Lower lobe of right lung (tissue), 2 donors: ENCODE data around the gene YIPF2. TPM values are rescaled to one million over a fixed set of nuclear protein-coding genes. Genes with fewer than 3 reads are reported as not detected.

Experiments used
- ATAC-seq, 2 donors: fragments of 200-7000 bp; cut with Tn5 transposase; one replicate each; pipeline ENCODE4 v1.9.1; 2020 to 2022; ENCODE audit warnings: mild to moderate bottlenecking in 2 of 2, moderate library complexity in 2 of 2
- DNase-seq: peaks from one replicate; pipeline ENCODE4 v3.0.0-alpha.2; 2020
- H3K27ac ChIP-seq: fragments of 200-600 bp; one replicate; pipeline ENCODE4 v1.8.0; 2022
- H3K27me3 ChIP-seq: fragments of 200-600 bp; one replicate; pipeline ENCODE4 v1.8.0; 2022; ENCODE audit warnings: low read depth
- H3K36me3 ChIP-seq: fragments of 200-600 bp; one replicate; pipeline ENCODE4 v1.8.0; 2022; ENCODE audit warnings: mild to moderate bottlenecking
- H3K4me1 ChIP-seq: fragments of 200-600 bp; one replicate; pipeline ENCODE4 v1.8.0; 2022
- H3K4me3 ChIP-seq: fragments of 200-600 bp; one replicate; pipeline ENCODE4 v1.8.0; 2022; ENCODE audit warnings: mild to moderate bottlenecking
- H3K9me3 ChIP-seq: fragments of 200-600 bp; one replicate; pipeline ENCODE4 v1.8.0; 2022
- CTCF ChIP-seq: fragments of 200-600 bp; IDR thresholded peaks from one replicate; pipeline ENCODE4 v1.8.0; 2022; ENCODE audit warnings: antibody characterized with exemption, mild to moderate bottlenecking
- intact Hi-C: fragments of 100-400 bp; cut with DNase I; formaldehyde crosslinking; loops from one replicate; pipeline ENCODE4 v1.11.0; 2022
- total RNA-seq: library from RNA; stranded (reverse); fragmentation: NEBNext Ultra II Directional; extraction: Animal tissue kit (Norgen Biotek cat#: 25700); gene quantifications from one replicate; pipeline ENCODE4 v1.2.1, GENCODE V29; 2021
- donor health status: DM: no; HTN: yes; CAD: no; lungs with severe emphysema.

Gene YIPF2
- total RNA-seq, 1 donor from 2014 or later = 42.2 TPM

- no peaks in the 10 kb centered on the region for H3K9me3 ChIP-seq
- ATAC-seq (no peak), DNase-seq (no peak)
- no peak overlapping the region for H3K4me3 ChIP-seq
- H3K27ac ChIP-seq = no peak overlapping the region
- intact Hi-C loops = no loop called here
- no peaks in the 10 kb centered on the region for H3K27me3 ChIP-seq
- H3K4me1 ChIP-seq = peaks cover 11% of the 10 kb centered on the region
- H3K36me3 ChIP-seq = peaks cover 15% of the 10 kb centered on the region
- TF ChIP-seq CTCF = no peak
Measured at GRCh38 chr19:10935371-10936059, 7.1 kb upstream of the YIPF2 start.

DNA sequence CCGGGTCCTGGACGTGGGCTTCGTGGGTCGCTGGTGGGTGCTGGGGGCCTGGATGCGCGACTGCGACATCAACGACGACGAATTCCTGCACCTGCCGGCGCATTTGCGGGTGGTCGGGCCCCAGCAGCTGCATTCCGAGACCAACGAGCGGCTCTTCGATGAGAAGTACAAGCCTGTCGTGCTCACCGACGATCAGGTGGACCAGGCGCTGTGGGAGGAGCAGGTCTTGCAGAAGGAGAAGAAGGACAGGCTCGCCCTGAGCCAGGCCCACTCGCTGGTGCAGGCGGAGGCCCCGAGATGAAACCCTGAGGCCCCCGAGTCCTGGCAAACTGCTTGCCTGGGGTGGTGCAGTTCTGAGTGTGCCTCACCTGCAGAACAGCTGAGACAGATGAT is 959 bp upstream of the YIPF2 start:
- ATAC-seq = no peak
- Histone ChIP-seq H3K27ac (peak overlapping the region; percentile 87), H3K4me3 (peak overlapping the region; percentile 100), H3K4me1 (peaks cover 40% of the 10 kb centered on the region), H3K36me3 (peaks cover 30% of the 10 kb centered on the region), H3K27me3 (no peaks in the 10 kb centered on the region), H3K9me3 (no peaks in the 10 kb centered on the region)
- intact Hi-C loops = no loop called here
- no peak for TF ChIP-seq CTCF
- no peak for DNase-seq

DNA sequence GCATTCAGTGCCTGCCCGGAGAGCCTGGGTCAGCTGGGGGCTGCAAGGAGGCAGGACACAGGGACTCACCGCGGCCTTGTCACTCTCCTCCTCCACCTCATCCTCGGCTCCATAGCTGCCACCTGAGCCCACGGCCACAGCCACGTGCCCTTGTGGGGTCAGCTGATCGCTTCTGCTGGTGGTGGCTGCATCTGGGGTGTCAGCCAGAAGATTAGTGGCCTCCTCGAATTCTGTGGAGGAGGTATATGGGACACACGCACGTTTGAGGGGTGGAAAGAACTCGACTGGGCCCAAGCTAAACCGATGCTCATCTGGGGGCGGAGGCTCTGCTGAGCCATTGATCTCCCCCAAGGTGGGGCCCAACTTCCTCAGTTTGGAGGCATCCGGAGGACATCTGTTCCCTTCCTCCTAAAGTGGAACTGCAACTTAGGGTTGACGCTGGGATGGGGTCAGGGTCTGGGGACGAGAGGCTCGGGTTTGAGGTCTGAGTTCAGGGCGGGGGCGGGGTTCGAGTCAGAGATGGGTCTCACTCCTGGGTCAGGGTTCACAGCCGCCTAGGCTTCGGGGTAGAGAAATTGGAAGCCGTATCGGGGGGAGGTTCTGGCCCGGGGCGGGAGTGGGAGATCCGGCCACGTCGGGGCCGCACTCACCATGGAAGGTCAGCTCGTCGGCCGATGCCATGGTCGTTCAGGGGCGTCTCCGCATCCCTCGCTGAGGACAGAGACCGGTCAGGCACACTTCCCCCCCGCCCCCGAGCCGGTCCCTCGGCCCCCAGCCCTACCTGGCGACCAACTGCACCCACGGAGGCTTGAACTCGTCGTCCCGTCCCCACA is 493 bp downstream of the YIPF2 start:
- no peak for TF ChIP-seq CTCF
- ATAC-seq (peak; percentile 0 to 2), DNase-seq (no peak)
- intact Hi-C loops = no loop called here
- H3K36me3 ChIP-seq = peaks cover 38% of the 10 kb centered on the region
- H3K27ac ChIP-seq = peak overlapping the region; percentile 87
- peaks cover 40% of the 10 kb centered on the region for H3K4me1 ChIP-seq
- H3K9me3 ChIP-seq = no peaks in the 10 kb centered on the region
- peak overlapping the region; percentile 100 for H3K4me3 ChIP-seq
- no peaks in the 10 kb centered on the region for H3K27me3 ChIP-seq

GRCh38 chr19:10924597-10924996 is 3.8 kb downstream of the YIPF2 start:
- H3K4me1 ChIP-seq = peaks cover 20% of the 10 kb centered on the region
- no peak for TF ChIP-seq CTCF
- peaks cover 56% of the 10 kb centered on the region for H3K36me3 ChIP-seq
- no peaks in the 10 kb centered on the region for H3K9me3 ChIP-seq
- no peaks in the 10 kb centered on the region for H3K27me3 ChIP-seq
- ATAC-seq (no peak), DNase-seq (no peak)
- intact Hi-C loops = no loop called here
- H3K4me3 ChIP-seq = no peak overlapping the region
- H3K27ac ChIP-seq = no peak overlapping the region

- Histone ChIP-seq H3K4me3 (no peak overlapping the region), H3K27me3 (no peaks in the 10 kb centered on the region), H3K9me3 (no peaks in the 10 kb centered on the region), H3K36me3 (peaks cover 67% of the 10 kb centered on the region), H3K27ac (no peak overlapping the region), H3K4me1 (peaks cover 14% of the 10 kb centered on the region)
- no peak for TF ChIP-seq CTCF
- ATAC-seq (no peak), DNase-seq (no peak)
- intact Hi-C loops = no loop called here
Measured at GRCh38 chr19:10923260-10924112, 5.0 kb downstream of the YIPF2 start.
